ENCODE results near the gene PPP1R3F.

GRCh38 chrX:49243166-49243565 lies 26.4 kb upstream of the PPP1R3F start:
- no peak for TF ChIP-seq L3MBTL2 (conservative IDR thresholded peaks at IDR 0.05)
- no peak for TF ChIP-seq HDGF (IDR thresholded peaks at IDR 0.05; ENCODE audit: borderline replicate concordance)
- no peak for TF ChIP-seq SUZ12 (IDR thresholded peaks at IDR 0.05)
- TF ChIP-seq NFRKB (IDR thresholded peaks at IDR 0.05): no peak
- TF ChIP-seq LEF1 (IDR thresholded peaks at IDR 0.05; ENCODE audit: borderline replicate concordance): no peak
- no peak for TF ChIP-seq BHLHE40 (IDR thresholded peaks at IDR 0.05; ENCODE audit: borderline replicate concordance)
